GM23338 (cell line): ENCODE data around the gene IRF1. TPM values are rescaled to one million over a fixed set of nuclear protein-coding genes. Genes with fewer than 3 reads are reported as not detected.

Source experiments
- ATAC-seq: fragments of 200-7000 bp; cut with Tn5 transposase; 3 replicates; pipeline ENCODE4 v1.9.1; 2020
- DNase-seq: peaks from one replicate; pipeline ENCODE4 v3.0.0-alpha.2; 2015; ENCODE audit warnings: low spot score
- H2AFZ ChIP-seq: fragments of 200-600 bp; sonication (generic); 2 replicates; pipeline ENCODE4 v1.8.0; 2016; ENCODE audit warnings: antibody characterized with exemption, mild to moderate bottlenecking, moderate library complexity
- H3F3A ChIP-seq: fragments of 200-600 bp; sonication (generic); replicated peaks from 2 replicates; pipeline ENCODE4 v1.8.0; 2017; ENCODE audit warnings: antibody characterized with exemption, mixed run types, low read depth
- H3K27ac ChIP-seq: fragments of 200-600 bp; sonication (generic); 2 replicates; pipeline ENCODE4 v1.6.1; 2016; ENCODE audit warnings: low read depth
- H3K27me3 ChIP-seq: fragments of 200-600 bp; sonication (generic); 2 replicates; pipeline ENCODE4 v1.8.0; 2016; ENCODE audit warnings: mild to moderate bottlenecking, mixed run types, moderate library complexity; ENCODE audit not compliant: insufficient read depth
- H3K36me3 ChIP-seq: fragments of 200-600 bp; sonication (generic); 2 replicates; pipeline ENCODE4 v1.8.0; 2016; ENCODE audit warnings: mild to moderate bottlenecking; ENCODE audit not compliant: insufficient read depth
- H3K4me1 ChIP-seq: fragments of 200-600 bp; sonication (generic); 2 replicates; pipeline ENCODE4 v1.8.0; 2016; ENCODE audit warnings: mild to moderate bottlenecking, moderate library complexity; ENCODE audit not compliant: insufficient read depth
- H3K4me2 ChIP-seq: fragments of 200-600 bp; sonication (generic); 2 replicates; pipeline ENCODE4 v1.7.1; 2017; ENCODE audit warnings: mixed run types
- H3K4me3 ChIP-seq: fragments of 200-600 bp; sonication (generic); 2 replicates; pipeline ENCODE4 v1.6.1; 2016; ENCODE audit warnings: mixed run types
- H3K79me2 ChIP-seq: fragments of 200-600 bp; sonication (generic); replicated peaks from 2 replicates; pipeline ENCODE4 v1.8.0; 2017; ENCODE audit warnings: mild to moderate bottlenecking; ENCODE audit not compliant: insufficient read depth
- H3K9me2 ChIP-seq: fragments of 200-600 bp; sonication (generic); 2 replicates; pipeline ENCODE4 v1.8.0; 2017; ENCODE audit not compliant: insufficient read depth
- H4K20me1 ChIP-seq: fragments of 200-600 bp; sonication (generic); replicated peaks from 2 replicates; pipeline ENCODE4 v1.8.0; 2017; ENCODE audit warnings: mild to moderate bottlenecking; ENCODE audit not compliant: insufficient read depth
- H3K27ac Mint-ChIP-seq: 2 replicates; pipeline ENCODE4 v1.8.0; 2020; ENCODE audit warnings: inconsistent platforms, mild to moderate bottlenecking, moderate library complexity, mixed read lengths
- H3K27me3 Mint-ChIP-seq: 3 replicates; pipeline ENCODE4 v1.8.0; 2022; ENCODE audit warnings: low read depth, mild to moderate bottlenecking, moderate library complexity, mixed read lengths, inconsistent platforms; ENCODE audit not compliant: insufficient read depth, poor library complexity
- H3K36me3 Mint-ChIP-seq: 3 replicates; pipeline ENCODE4 v1.8.0; 2021; ENCODE audit warnings: low read depth, mild to moderate bottlenecking, inconsistent platforms, moderate library complexity, mixed read lengths
- H3K4me1 Mint-ChIP-seq: 3 replicates; pipeline ENCODE4 v1.8.0; 2020; ENCODE audit warnings: mild to moderate bottlenecking, inconsistent platforms, mixed read lengths
- H3K4me3 Mint-ChIP-seq: 3 replicates; pipeline ENCODE4 v1.8.0; 2021; ENCODE audit warnings: moderate library complexity, mild to moderate bottlenecking, inconsistent platforms, mixed read lengths
- H3K9me3 Mint-ChIP-seq: 3 replicates; pipeline ENCODE4 v1.8.0; 2020; ENCODE audit warnings: moderate library complexity, mild to moderate bottlenecking, inconsistent platforms, mixed read lengths
- CREB1 ChIP-seq: fragments of 250-450 bp; sonication (Bioruptor Pico); IDR thresholded peaks from 2 replicates; pipeline ENCODE4 v1.5.0; 2020; ENCODE audit warnings: low read depth, mild to moderate bottlenecking, moderate library complexity
- ETS1 ChIP-seq: IDR thresholded peaks from 2 replicates; pipeline ENCODE4 v1.6.1; 2016; ENCODE audit warnings: antibody characterized with exemption
- EZH2phosphoT487 ChIP-seq: fragments of 200-600 bp; sonication (generic); IDR thresholded peaks from one replicate; pipeline ENCODE4 v1.8.1; 2018; ENCODE audit warnings: antibody characterized with exemption; ENCODE audit not compliant: unreplicated experiment
- JUNB ChIP-seq: IDR thresholded peaks from one replicate; pipeline ENCODE4 v1.6.1; 2016; ENCODE audit warnings: antibody characterized with exemption; ENCODE audit not compliant: unreplicated experiment
- NANOG ChIP-seq: IDR thresholded peaks from 2 replicates; pipeline ENCODE4 v1.6.1; 2016; ENCODE audit warnings: antibody characterized with exemption, borderline replicate concordance
- POLR2AphosphoS5 ChIP-seq: IDR thresholded peaks from 2 replicates; pipeline ENCODE4 v1.6.1; 2016; ENCODE audit warnings: antibody characterized with exemption, low read depth
- REST ChIP-seq: IDR thresholded peaks from one replicate; pipeline ENCODE4 v1.6.1; 2018; ENCODE audit warnings: antibody characterized with exemption; ENCODE audit not compliant: unreplicated experiment
- ZNF114 ChIP-seq: fragments of 250-450 bp; sonication (Bioruptor Pico); IDR thresholded peaks from 2 replicates; pipeline ENCODE4 v1.5.0; 2020; ENCODE audit warnings: mild to moderate bottlenecking, moderate library complexity
- ZNF331 ChIP-seq: fragments of 250-450 bp; sonication (Bioruptor Pico); IDR thresholded peaks from 2 replicates; pipeline ENCODE4 v1.5.0; 2020; ENCODE audit warnings: low read depth, mild to moderate bottlenecking, moderate library complexity
- polyA plus RNA-seq: library from polyadenylated mRNA; unstranded; fragments of >200 nt; fragmentation: Nextera tagmentation; extraction: Ambion mirVana; gene quantifications from 2 replicates; pipeline ENCODE4 v1.2.1, GENCODE V29; 2016
- total RNA-seq: library from RNA; depleted of rRNA; stranded (reverse); fragments of >200 nt; shearing (Covaris generic); gene quantifications from 2 replicates; pipeline ENCODE4 v1.2.3, GENCODE V29; 2014
- TF ChIP-seq, protein P1 (sequence below), 2 experiments: fragments of 200-600 bp in 1 of 2; sonication (generic) in 1 of 2; conservative IDR thresholded peaks; 2 replicates each; pipeline versions ENCODE4 v1.5.1 to v1.6.1; 2016 to 2017; ENCODE audit warnings: antibody characterized with exemption in 2 of 2, low read depth in 2 of 2, mild to moderate bottlenecking in 2 of 2, moderate library complexity in 1 of 2

IRF1 gene
- total and polyA plus RNA-seq, 2 experiments from 2014 or later, result 6.9 to 8.6 TPM

DNA sequence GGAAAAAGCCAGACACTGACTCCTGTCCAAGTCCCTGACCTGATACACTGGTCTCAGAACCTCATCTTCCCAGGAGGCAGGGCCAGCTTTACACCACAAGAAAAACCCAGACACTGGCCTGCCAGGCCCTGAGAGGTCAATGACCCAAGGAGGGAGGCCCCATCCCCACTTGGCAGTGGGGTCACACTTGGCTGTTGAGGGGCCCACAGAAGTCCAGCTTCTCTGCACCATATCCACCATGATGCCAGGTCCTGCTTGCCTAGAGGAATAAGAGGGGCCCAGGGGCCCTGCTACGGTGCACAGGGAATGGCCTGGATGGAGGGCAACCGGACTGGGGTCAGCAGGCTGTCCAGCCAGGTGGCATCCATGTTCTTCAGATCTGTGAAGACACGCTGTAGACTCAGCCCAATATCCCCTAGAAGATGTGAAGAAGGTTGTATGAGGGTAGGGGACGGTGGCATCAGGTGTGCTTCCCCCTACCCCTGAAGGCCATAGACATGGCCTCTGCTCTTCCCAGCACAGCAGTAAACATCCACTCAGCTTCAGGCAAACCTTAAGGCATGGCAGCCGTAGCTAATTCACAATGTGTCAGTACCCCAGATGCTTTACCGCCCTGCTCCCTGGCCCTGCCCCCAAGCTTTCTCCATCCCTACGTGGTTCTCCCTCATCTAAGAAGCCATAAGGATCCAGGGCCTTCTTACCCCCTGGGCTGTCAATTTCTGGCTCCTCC is 6.7 kb downstream of the IRF1 start:
- no peak for ATAC-seq
- Histone ChIP-seq H3K4me2 (no peak overlapping the region), H3F3A (no peaks in the 10 kb centered on the region), H3K27me3 (no peaks in the 10 kb centered on the region), H3K4me3 (no peak overlapping the region), H3K27ac (no peak overlapping the region), H3K4me1 (no peaks in the 10 kb centered on the region), H4K20me1 (0 out of 2 replicates have a peak, but pooled peaks cover 3% of the 10 kb centered on the region), H2AFZ (no peak overlapping the region), H3K9me2 (no peaks in the 10 kb centered on the region), H3K36me3 (no peaks in the 10 kb centered on the region), H3K79me2 (no peaks in the 10 kb centered on the region)
- no peak for DNase-seq
- no peak for TF ChIP-seq ZNF114
- no peak for TF ChIP-seq JUNB
- no peak for TF ChIP-seq POLR2AphosphoS5
- H3K4me3 Mint-ChIP-seq, result no peak overlapping the region
- no peaks in the 10 kb centered on the region for H3K9me3 Mint-ChIP-seq
- no peak overlapping the region for H3K27ac Mint-ChIP-seq
- H3K4me1 Mint-ChIP-seq, result peaks cover under 1% of the 10 kb centered on the region; the same call in 1 of the 3 replicates
- peaks cover 8% of the 10 kb centered on the region for H3K27me3 Mint-ChIP-seq
- peaks cover 20% of the 10 kb centered on the region for H3K36me3 Mint-ChIP-seq

GRCh38 chr5:132483101-132483500 is 7.5 kb downstream of the IRF1 start:
- DNase-seq, result no peak
- H3K4me3 ChIP-seq, result no peak overlapping the region
- H3K9me2 ChIP-seq, result no peaks in the 10 kb centered on the region
- Mint-ChIP-seq H3K4me1 (no peaks in the 10 kb centered on the region), H3K27me3 (peaks cover 8% of the 10 kb centered on the region), H3K27ac (no peak overlapping the region), H3K9me3 (no peaks in the 10 kb centered on the region), H3K36me3 (peaks cover 20% of the 10 kb centered on the region), H3K4me3 (no peak overlapping the region)
- H3K4me1 ChIP-seq, result no peaks in the 10 kb centered on the region
- H2AFZ ChIP-seq, result no peak overlapping the region
- no peak overlapping the region for H3K4me2 ChIP-seq
- no peaks in the 10 kb centered on the region for H4K20me1 ChIP-seq
- H3F3A ChIP-seq, result no peaks in the 10 kb centered on the region
- no peaks in the 10 kb centered on the region for H3K27me3 ChIP-seq
- no peaks in the 10 kb centered on the region for H3K36me3 ChIP-seq
- TF ChIP-seq CREB1 (CRISPR knock-in tag), result no peak
- TF ChIP-seq REST, result no peak
- H3K79me2 ChIP-seq, result no peaks in the 10 kb centered on the region
- ATAC-seq, result no peak
- H3K27ac ChIP-seq, result no peak overlapping the region

GRCh38 chr5:132481596-132482211 is 8.9 kb downstream of the IRF1 start:
- ATAC-seq, result no peak
- TF ChIP-seq EZH2phosphoT487 (no peak), NANOG (no peak), ZNF331 (CRISPR knock-in tag) (no peak), ETS1 (no peak), CREB1 (CRISPR knock-in tag) (no peak), ZNF114 (no peak), JUNB (no peak), POLR2AphosphoS5 (no peak)
- TF ChIP-seq, protein P1, sequence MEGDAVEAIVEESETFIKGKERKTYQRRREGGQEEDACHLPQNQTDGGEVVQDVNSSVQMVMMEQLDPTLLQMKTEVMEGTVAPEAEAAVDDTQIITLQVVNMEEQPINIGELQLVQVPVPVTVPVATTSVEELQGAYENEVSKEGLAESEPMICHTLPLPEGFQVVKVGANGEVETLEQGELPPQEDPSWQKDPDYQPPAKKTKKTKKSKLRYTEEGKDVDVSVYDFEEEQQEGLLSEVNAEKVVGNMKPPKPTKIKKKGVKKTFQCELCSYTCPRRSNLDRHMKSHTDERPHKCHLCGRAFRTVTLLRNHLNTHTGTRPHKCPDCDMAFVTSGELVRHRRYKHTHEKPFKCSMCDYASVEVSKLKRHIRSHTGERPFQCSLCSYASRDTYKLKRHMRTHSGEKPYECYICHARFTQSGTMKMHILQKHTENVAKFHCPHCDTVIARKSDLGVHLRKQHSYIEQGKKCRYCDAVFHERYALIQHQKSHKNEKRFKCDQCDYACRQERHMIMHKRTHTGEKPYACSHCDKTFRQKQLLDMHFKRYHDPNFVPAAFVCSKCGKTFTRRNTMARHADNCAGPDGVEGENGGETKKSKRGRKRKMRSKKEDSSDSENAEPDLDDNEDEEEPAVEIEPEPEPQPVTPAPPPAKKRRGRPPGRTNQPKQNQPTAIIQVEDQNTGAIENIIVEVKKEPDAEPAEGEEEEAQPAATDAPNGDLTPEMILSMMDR (conservative IDR thresholded peaks at IDR 0.05; ENCODE audit: low read depth in 2 of 2), result no peak

More at GRCh38 chr5:132481596-132482211, 8.9 kb downstream of the IRF1 start:
- Histone ChIP-seq H3K4me1 (no peaks in the 10 kb centered on the region), H3K36me3 (no peaks in the 10 kb centered on the region), H3K4me3 (no peak overlapping the region), H3K27me3 (no peaks in the 10 kb centered on the region), H3K9me2 (no peaks in the 10 kb centered on the region), H3K79me2 (no peaks in the 10 kb centered on the region), H3F3A (no peaks in the 10 kb centered on the region), H2AFZ (no peak overlapping the region), H3K27ac (no peak overlapping the region), H3K4me2 (no peak overlapping the region), H4K20me1 (no peaks in the 10 kb centered on the region)
- H3K9me3 Mint-ChIP-seq, result no peaks in the 10 kb centered on the region
- H3K36me3 Mint-ChIP-seq, result peaks cover 16% of the 10 kb centered on the region
- H3K4me1 Mint-ChIP-seq, result no peaks in the 10 kb centered on the region
- DNase-seq, result no peak
- no peak overlapping the region for H3K27ac Mint-ChIP-seq
- no peak overlapping the region for H3K4me3 Mint-ChIP-seq
- H3K27me3 Mint-ChIP-seq, result peaks cover 7% of the 10 kb centered on the region
